ENCODE data around the gene TTC28.

TTC28 gene

GRCh38 chr22:27930331-27931060 lies 749.1 kb downstream of the TTC28 start:
- no peak for DNase-seq
